GM12878 (cell line): ENCODE measurements around the gene ATAD3A. TPM values are rescaled to one million over a fixed set of nuclear protein-coding genes. Genes with fewer than 3 reads are reported as not detected.

ENCODE experiments used
- ATAC-seq: fragments of 200-7000 bp; cut with Tn5 transposase; 3 replicates; pipeline ENCODE4 v1.9.1; 2020; ENCODE audit warnings: mild to moderate bottlenecking, moderate library complexity
- BruUV-seq: library from RNA; stranded (reverse); fragments of 400-500 nt; replicated peaks from 2 replicates; lab custom pipeline; 2021; lab: Mats Ljungman, UMichigan
- CTCF ChIA-PET: fragments of 300-600 bp; sonication (Branson Sonifier 250); formaldehyde crosslinking; extraction: SDS; loops from one replicate; lab custom pipeline; 2021; ENCODE audit warnings: inconsistent platforms; lab: Yijun Ruan, JAX
- POLR2A ChIA-PET: fragments of 350-600 bp; formaldehyde crosslinking; extraction: SDS; loops from one replicate; lab custom pipeline; 2021; ENCODE audit warnings: inconsistent platforms; lab: Charles Lee
- RAD21 ChIA-PET: fragments of 300-600 bp; sonication (Branson Sonifier 250); formaldehyde crosslinking; loops from one replicate; lab custom pipeline; 2023; ENCODE audit warnings: antibody characterized with exemption; ENCODE audit not compliant: unreplicated experiment; lab: Charles Lee
- SMC1A ChIA-PET: fragments of 300-600 bp; sonication (Branson Sonifier 250); formaldehyde crosslinking; loops from one replicate; lab custom pipeline; 2023; ENCODE audit not compliant: unreplicated experiment, uncharacterized antibody; lab: Charles Lee
- DNase-seq: peaks from one replicate; pipeline ENCODE4 v3.0.0-alpha.2; 2011; ENCODE audit warnings: low read depth, low spot score
- FAIRE-seq: peaks from 3 replicates; lab custom pipeline; 2011; peaks lifted over from hg19 to GRCh38; lab: Jason Lieb, UNC
- H2AFZ ChIP-seq: 2 replicates; pipeline ENCODE4 v1.6.0; 2011; ENCODE audit warnings: low read depth, low read length, control low read depth; ENCODE audit not compliant: control insufficient read depth
- H3K27ac ChIP-seq: 2 replicates; pipeline ENCODE4 v1.5.1; 2011; ENCODE audit warnings: control low read depth; ENCODE audit not compliant: control insufficient read depth, insufficient read depth
- H3K27me3 ChIP-seq, 2 experiments: replicated peaks in 1 of 2; 2 replicates each; pipeline versions ENCODE4 v1.6.0 to v1.6.1; 2011; ENCODE audit warnings: low read length in 1 of 2; ENCODE audit not compliant: control insufficient read depth in 2 of 2, insufficient read depth in 2 of 2
- H3K36me3 ChIP-seq, 2 experiments: 2 replicates each; pipeline ENCODE4 v1.5.1; 2011; ENCODE audit warnings: low read length in 1 of 2; ENCODE audit not compliant: control insufficient read depth in 2 of 2, insufficient read depth in 2 of 2
- H3K4me1 ChIP-seq: 2 replicates; pipeline ENCODE4 v1.6.1; 2011; ENCODE audit warnings: mild to moderate bottlenecking, low read length, moderate library complexity, mixed read lengths; ENCODE audit not compliant: control insufficient read depth, insufficient read depth
- H3K4me2 ChIP-seq: 2 replicates; pipeline ENCODE4 v1.6.0; 2011; ENCODE audit warnings: control low read depth; ENCODE audit not compliant: control insufficient read depth, insufficient read depth
- H3K4me3 ChIP-seq: fragments of 200-600 bp; sonication (generic); 2 replicates; pipeline ENCODE4 v1.5.1; 2016
- H3K79me2 ChIP-seq: 2 replicates; pipeline ENCODE4 v1.6.0; 2011; ENCODE audit warnings: low read length; ENCODE audit not compliant: control insufficient read depth, insufficient read depth
- H3K9ac ChIP-seq: 2 replicates; pipeline ENCODE4 v1.8.0; 2011; ENCODE audit warnings: low read length, control low read depth, mixed read lengths; ENCODE audit not compliant: control insufficient read depth, insufficient read depth
- H3K9me3 ChIP-seq: replicated peaks from 3 replicates; pipeline ENCODE4 v1.5.1; 2011; ENCODE audit warnings: mild to moderate bottlenecking, low read length; ENCODE audit not compliant: control insufficient read depth, insufficient read depth
- H4K20me1 ChIP-seq: 2 replicates; pipeline ENCODE4 v1.6.0; 2011; ENCODE audit not compliant: control insufficient read depth, insufficient read depth
- BCL3 ChIP-seq: IDR thresholded peaks from 2 replicates; pipeline ENCODE4 v1.6.1; 2011; ENCODE audit warnings: borderline replicate concordance, low read depth, mild to moderate bottlenecking, moderate library complexity, low read length; ENCODE audit not compliant: insufficient read depth, poor library complexity, severe bottlenecking
- EGR1 ChIP-seq, 2 experiments: IDR thresholded peaks; 1 replicate in 1 of 2; 2 replicates in 1 of 2; pipeline ENCODE4 v1.6.1; 2011 to 2012; ENCODE audit warnings: low read depth in 2 of 2, low read length in 2 of 2, borderline replicate concordance in 1 of 2, mild to moderate bottlenecking in 1 of 2, moderate library complexity in 1 of 2
- FOXM1 ChIP-seq: IDR thresholded peaks from 2 replicates; pipeline ENCODE4 v1.6.1; 2012; ENCODE audit warnings: low read depth, mild to moderate bottlenecking, inconsistent platforms, low read length, moderate library complexity
- HDAC6 ChIP-seq: fragments of 200-600 bp; sonication (generic); IDR thresholded peaks from one replicate; pipeline ENCODE4 v1.8.0; 2017; ENCODE audit warnings: antibody characterized with exemption; ENCODE audit not compliant: unreplicated experiment
- PML ChIP-seq: IDR thresholded peaks from 2 replicates; pipeline ENCODE4 v1.6.1; 2012; ENCODE audit warnings: low read length, inconsistent platforms
- SREBF2 ChIP-seq: IDR thresholded peaks from 2 replicates; pipeline ENCODE4 v1.6.1; 2012; ENCODE audit warnings: mild to moderate bottlenecking, low read length
- SUPT20H ChIP-seq: IDR thresholded peaks from 2 replicates; pipeline ENCODE4 v1.6.1; 2011; ENCODE audit warnings: low read depth, mild to moderate bottlenecking, low read length, moderate library complexity, borderline replicate concordance; ENCODE audit not compliant: control insufficient read depth
- WGBS: methylation state at CpG from one replicate; pipeline ENCODE4 v1.1.6; 2016; ENCODE audit warnings: low lambda C conversion rate; ENCODE audit not compliant: insufficient replicate concordance, insufficient coverage; ENCODE audit errors: missing lambda C conversion rate; 5-methylcytosine and 5-hydroxymethylcytosine counted together
- in situ Hi-C: fragments of 300-500 bp; cut with MboI; formaldehyde crosslinking; loops from 9 replicates; pipeline ENCODE4 v1.14.3; 2018; ENCODE audit warnings: mixed read lengths
- intact Hi-C: fragments of 100-400 bp; cut with micrococcal nuclease; formaldehyde crosslinking; loops from one replicate; pipeline ENCODE4 v1.14.2; 2022; ENCODE audit not compliant: unreplicated experiment
- polyA plus RNA-seq, 11 experiments: library from polyadenylated mRNA; depleted of rRNA in 4 of 11; unstranded in 6 of 11; stranded (reverse) in 5 of 11; fragments of >200 nt; fragmentation: Nextera tagmentation in 4 of 11; fragmentation: Illumina TruSeq in 1 of 11; extraction: Ambion mirVana in 4 of 11; extraction: Trizol in 1 of 11; gene quantifications; 1 replicate in 1 of 11; 2 replicates in 10 of 11; pipeline versions ENCODE4 v1.2.1 to v1.2.3, GENCODE V29; 2011 to 2016; ENCODE audit warnings: inconsistent platforms in 2 of 11, missing spikeins in 2 of 11, low read depth in 1 of 11
- total RNA-seq, 4 experiments: library from RNA; depleted of rRNA in 3 of 4; stranded (reverse); fragments of >200 nt in 3 of 4; fragmentation: Illumina TruSeq in 1 of 4; extraction: Trizol in 1 of 4; gene quantifications; 2 replicates each; pipeline versions ENCODE4 v1.2.1 to v1.2.3, GENCODE V29; 2013 to 2021

ATAD3A gene
- total and polyA plus RNA-seq, 10 of the 15 experiments (the other 5 are each of a cell fraction or from before 2014, with no cell fraction given), result 0.05 to 93.5 (median 38.9) TPM

GRCh38 chr1:1567152-1567875 is 55.4 kb downstream of the ATAD3A start:
- Histone ChIP-seq H3K79me2 (peaks cover 57% of the 10 kb centered on the region), H3K4me2 (no peak overlapping the region), H3K4me3 (no peak overlapping the region), H3K9ac (no peak overlapping the region), H3K4me1 (no peaks in the 10 kb centered on the region), H3K36me3 (peaks cover 21 to 38% of the 10 kb centered on the region in 2 experiments), H2AFZ (no peak overlapping the region), H3K9me3 (no peaks in the 10 kb centered on the region), H3K27ac (no peak overlapping the region), H3K27me3 (no peaks in the 10 kb centered on the region), H4K20me1 (peaks cover 22% of the 10 kb centered on the region)
- no peak for DNase-seq
- FAIRE-seq, result no peak
- ATAC-seq, result no peak
- intact Hi-C loops, result no loop called here
- SMC1A ChIA-PET, result no interaction called here
- RAD21 ChIA-PET, result interaction anchor here (1.1 kb wide), 1 partner anchor 8 kb away, joined by 3 read pairs; no protein-coding TSS in a partner anchor
- TF ChIP-seq HDAC6 (no peak), SUPT20H (no peak), SREBF2 (no peak)
- no TSS peak for BruUV-seq
- CTCF ChIA-PET, result no interaction called here
- in situ Hi-C loops, result no loop called here
- POLR2A ChIA-PET, result interaction anchor here (0.7 kb wide), 1 partner anchor 42 kb away, joined by 3 read pairs; no protein-coding TSS in a partner anchor
- 93% methylated on average over 29 of the region's 31 CpGs for WGBS

DNA sequence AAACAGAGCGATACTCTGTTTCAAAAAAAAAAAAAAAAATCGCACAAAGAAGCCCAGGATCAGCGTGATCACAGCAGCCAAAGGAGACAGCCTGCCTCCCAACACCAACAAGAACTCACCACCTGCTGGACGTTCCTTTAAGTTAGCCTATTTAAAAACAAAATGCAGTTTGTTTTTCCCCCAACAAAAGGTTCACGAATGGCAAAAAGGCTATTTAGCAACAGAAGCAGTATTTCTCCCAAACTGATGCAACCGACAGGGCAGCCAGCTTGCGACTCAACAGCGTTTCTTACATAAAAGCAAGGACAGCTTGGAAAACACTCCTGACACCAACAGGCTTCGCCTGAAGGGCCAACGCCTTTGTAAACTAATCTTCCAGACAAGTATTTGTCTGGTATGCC is 55.9 kb downstream of the ATAD3A start:
- no peaks in the 10 kb centered on the region for H3K9me3 ChIP-seq
- ChIA-PET POLR2A (no interaction called here), RAD21 (no interaction called here), CTCF (no interaction called here), SMC1A (no interaction called here)
- H4K20me1 ChIP-seq, result peaks cover 22% of the 10 kb centered on the region
- in situ Hi-C loops (no loop called here), intact Hi-C loops (no loop called here)
- H3K27ac ChIP-seq, result no peak overlapping the region
- no peak for FAIRE-seq
- no peak for TF ChIP-seq PML
- TF ChIP-seq BCL3, result no peak
- no peak for TF ChIP-seq EGR1 (IDR thresholded peaks at IDR 0.05; ENCODE audit: borderline replicate concordance in 1 of 2, low read depth in 2 of 2, low read length in 2 of 2)
- no peak for TF ChIP-seq FOXM1
- H3K27me3 ChIP-seq, result no peaks in the 10 kb centered on the region
- H2AFZ ChIP-seq, result no peak overlapping the region
- peaks cover 15 to 32% of the 10 kb centered on the region in 2 experiments for H3K36me3 ChIP-seq
- 84% methylated on average over 7 of the region's 10 CpGs for WGBS
- peaks cover 62% of the 10 kb centered on the region for H3K79me2 ChIP-seq
- BruUV-seq, result no TSS peak
- no peak overlapping the region for H3K4me3 ChIP-seq
- no peak for DNase-seq
- no peak overlapping the region for H3K4me2 ChIP-seq
- no peaks in the 10 kb centered on the region for H3K4me1 ChIP-seq
- no peak for ATAC-seq
- no peak overlapping the region for H3K9ac ChIP-seq
